WTC11 (cell line): ENCODE measurements around the gene CDYL. TPM values are rescaled to one million over a fixed set of nuclear protein-coding genes. Genes with fewer than 3 reads are reported as not detected.
A peak's percentile ranks its signal among the peaks of the same experiment; 100 is the strongest.

Experiments
- ATAC-seq: fragments of 200-7000 bp; cut with Tn5 transposase; 2 replicates; pipeline ENCODE4 v1.10.0; 2021; ENCODE audit warnings: mild to moderate bottlenecking, moderate library complexity
- CTCF ChIA-PET: fragments of 300-600 bp; sonication (Branson Sonifier 250); formaldehyde crosslinking; loops from one replicate; lab custom pipeline; 2021; ENCODE audit warnings: antibody characterized with exemption; lab: Charles Lee
- POLR2A ChIA-PET: fragments of 350-600 bp; sonication (Branson Sonifier 250); formaldehyde crosslinking; loops from one replicate; lab custom pipeline; 2021; ENCODE audit warnings: antibody characterized with exemption; lab: Charles Lee
- DNase-seq: peaks from one replicate; pipeline ENCODE4 v3.0.0; 2021; ENCODE audit warnings: low spot score
- H3K27ac Mint-ChIP-seq: 2 replicates; pipeline ENCODE4 v1.8.0; 2021; ENCODE audit warnings: mixed read lengths
- H3K27me3 Mint-ChIP-seq: 2 replicates; pipeline ENCODE4 v1.8.0; 2021; ENCODE audit warnings: low read depth, mild to moderate bottlenecking, moderate library complexity, mixed read lengths
- H3K36me3 Mint-ChIP-seq: 2 replicates; pipeline ENCODE4 v1.8.0; 2021; ENCODE audit warnings: mixed read lengths
- H3K4me1 Mint-ChIP-seq: 2 replicates; pipeline ENCODE4 v1.8.0; 2022; ENCODE audit warnings: mixed read lengths
- H3K4me3 Mint-ChIP-seq: 2 replicates; pipeline ENCODE4 v1.8.0; 2021; ENCODE audit warnings: mild to moderate bottlenecking, moderate library complexity, mixed read lengths
- H3K9me3 Mint-ChIP-seq: 2 replicates; pipeline ENCODE4 v1.8.0; 2021; ENCODE audit warnings: mixed read lengths
- CBFB ChIP-seq: sonication (generic); formaldehyde crosslinking; IDR thresholded peaks from 2 replicates; pipeline ENCODE4 v1.8.1; 2022; ENCODE audit warnings: mild to moderate bottlenecking, low read depth, missing genetic modification reagents
- CREM ChIP-seq: sonication (generic); formaldehyde crosslinking; IDR thresholded peaks from 2 replicates; pipeline ENCODE4 v1.8.1; 2022; ENCODE audit warnings: mild to moderate bottlenecking, missing genetic modification reagents, moderate library complexity
- E2F5 ChIP-seq: sonication (generic); formaldehyde crosslinking; IDR thresholded peaks from 2 replicates; pipeline ENCODE4 v1.8.1; 2022; ENCODE audit warnings: mild to moderate bottlenecking, moderate library complexity, missing genetic modification reagents
- ELF4 ChIP-seq: sonication (generic); formaldehyde crosslinking; IDR thresholded peaks from 2 replicates; pipeline ENCODE4 v1.8.1; 2022; ENCODE audit warnings: low read depth, mild to moderate bottlenecking, moderate library complexity, missing genetic modification reagents
- ESRRA ChIP-seq: sonication (generic); formaldehyde crosslinking; IDR thresholded peaks from 2 replicates; pipeline ENCODE4 v1.8.1; 2022; ENCODE audit warnings: mild to moderate bottlenecking, missing genetic modification reagents, borderline replicate concordance
- GTF2I ChIP-seq: fragments of 250-450 bp; sonication (Bioruptor Pico); conservative IDR thresholded peaks from 2 replicates; pipeline ENCODE4 v1.4.0; 2021; ENCODE audit warnings: mild to moderate bottlenecking
- MAX ChIP-seq: sonication (generic); formaldehyde crosslinking; IDR thresholded peaks from 2 replicates; pipeline ENCODE4 v1.8.0; 2022; ENCODE audit warnings: mild to moderate bottlenecking, missing genetic modification reagents
- MLX ChIP-seq: sonication (generic); formaldehyde crosslinking; IDR thresholded peaks from 2 replicates; pipeline ENCODE4 v1.8.1; 2023; ENCODE audit warnings: mild to moderate bottlenecking, missing genetic modification reagents, moderate library complexity
- NFE2L1 ChIP-seq: sonication (generic); formaldehyde crosslinking; IDR thresholded peaks from 2 replicates; pipeline ENCODE4 v1.8.1; 2023; ENCODE audit warnings: missing genetic modification reagents
- NR3C1 ChIP-seq: sonication (generic); formaldehyde crosslinking; conservative IDR thresholded peaks from 2 replicates; pipeline ENCODE4 v1.8.1; 2023; ENCODE audit warnings: low read depth, mild to moderate bottlenecking, missing genetic modification reagents
- RELA ChIP-seq: sonication (generic); formaldehyde crosslinking; IDR thresholded peaks from 2 replicates; pipeline ENCODE4 v1.8.1; 2022; ENCODE audit warnings: missing genetic modification reagents, mild to moderate bottlenecking, borderline replicate concordance
- SMAD3 ChIP-seq: sonication (generic); formaldehyde crosslinking; IDR thresholded peaks from 2 replicates; pipeline ENCODE4 v1.8.0; 2022; ENCODE audit warnings: missing genetic modification reagents, mild to moderate bottlenecking, borderline replicate concordance
- SMAD4 ChIP-seq: sonication (generic); formaldehyde crosslinking; IDR thresholded peaks from 2 replicates; pipeline ENCODE4 v1.8.0; 2022; ENCODE audit warnings: mild to moderate bottlenecking, missing genetic modification reagents
- SP1 ChIP-seq: sonication (generic); formaldehyde crosslinking; conservative IDR thresholded peaks from 2 replicates; pipeline ENCODE4 v1.8.1; 2022; ENCODE audit warnings: missing genetic modification reagents
- ZNF121 ChIP-seq: sonication (generic); formaldehyde crosslinking; IDR thresholded peaks from 2 replicates; pipeline ENCODE4 v1.8.0; 2023; ENCODE audit warnings: missing genetic modification reagents
- ZNF263 ChIP-seq: sonication (generic); formaldehyde crosslinking; IDR thresholded peaks from 2 replicates; pipeline ENCODE4 v1.8.1; 2022; ENCODE audit warnings: low read depth, mild to moderate bottlenecking, moderate library complexity, missing genetic modification reagents
- ZNF423 ChIP-seq: fragments of 250-450 bp; sonication (Bioruptor Pico); IDR thresholded peaks from 2 replicates; pipeline ENCODE4 v2.1.2; 2022; ENCODE audit warnings: mild to moderate bottlenecking, moderate library complexity
- ZNF532 ChIP-seq: fragments of 250-450 bp; sonication (Bioruptor Pico); IDR thresholded peaks from 2 replicates; pipeline ENCODE4 v1.9.0; 2021; ENCODE audit warnings: mild to moderate bottlenecking, borderline replicate concordance
- total RNA-seq: library from RNA; stranded (reverse); gene quantifications from 3 replicates; pipeline ENCODE4 v1.2.3, GENCODE V29; 2021
- TF ChIP-seq, protein P1 (sequence below): sonication (generic); formaldehyde crosslinking; IDR thresholded peaks from 2 replicates; pipeline ENCODE4 v1.8.0; 2022; ENCODE audit warnings: missing genetic modification reagents
- TF ChIP-seq, protein P2 (sequence below): sonication (generic); formaldehyde crosslinking; IDR thresholded peaks from 2 replicates; pipeline ENCODE4 v1.8.0; 2023; ENCODE audit warnings: missing genetic modification reagents, mild to moderate bottlenecking, borderline replicate concordance
- TF ChIP-seq, protein P3 (sequence below): sonication (generic); formaldehyde crosslinking; IDR thresholded peaks from 2 replicates; pipeline ENCODE4 v1.8.1; 2023; ENCODE audit warnings: mild to moderate bottlenecking, missing genetic modification reagents, moderate library complexity

The CDYL gene
- total RNA-seq, 1 experiment from 2014 or later = 92.0 TPM

- H3K9me3 Mint-ChIP-seq = no peaks in the 10 kb centered on the region
- POLR2A ChIA-PET = no interaction called here
- TF ChIP-seq, protein P1, sequence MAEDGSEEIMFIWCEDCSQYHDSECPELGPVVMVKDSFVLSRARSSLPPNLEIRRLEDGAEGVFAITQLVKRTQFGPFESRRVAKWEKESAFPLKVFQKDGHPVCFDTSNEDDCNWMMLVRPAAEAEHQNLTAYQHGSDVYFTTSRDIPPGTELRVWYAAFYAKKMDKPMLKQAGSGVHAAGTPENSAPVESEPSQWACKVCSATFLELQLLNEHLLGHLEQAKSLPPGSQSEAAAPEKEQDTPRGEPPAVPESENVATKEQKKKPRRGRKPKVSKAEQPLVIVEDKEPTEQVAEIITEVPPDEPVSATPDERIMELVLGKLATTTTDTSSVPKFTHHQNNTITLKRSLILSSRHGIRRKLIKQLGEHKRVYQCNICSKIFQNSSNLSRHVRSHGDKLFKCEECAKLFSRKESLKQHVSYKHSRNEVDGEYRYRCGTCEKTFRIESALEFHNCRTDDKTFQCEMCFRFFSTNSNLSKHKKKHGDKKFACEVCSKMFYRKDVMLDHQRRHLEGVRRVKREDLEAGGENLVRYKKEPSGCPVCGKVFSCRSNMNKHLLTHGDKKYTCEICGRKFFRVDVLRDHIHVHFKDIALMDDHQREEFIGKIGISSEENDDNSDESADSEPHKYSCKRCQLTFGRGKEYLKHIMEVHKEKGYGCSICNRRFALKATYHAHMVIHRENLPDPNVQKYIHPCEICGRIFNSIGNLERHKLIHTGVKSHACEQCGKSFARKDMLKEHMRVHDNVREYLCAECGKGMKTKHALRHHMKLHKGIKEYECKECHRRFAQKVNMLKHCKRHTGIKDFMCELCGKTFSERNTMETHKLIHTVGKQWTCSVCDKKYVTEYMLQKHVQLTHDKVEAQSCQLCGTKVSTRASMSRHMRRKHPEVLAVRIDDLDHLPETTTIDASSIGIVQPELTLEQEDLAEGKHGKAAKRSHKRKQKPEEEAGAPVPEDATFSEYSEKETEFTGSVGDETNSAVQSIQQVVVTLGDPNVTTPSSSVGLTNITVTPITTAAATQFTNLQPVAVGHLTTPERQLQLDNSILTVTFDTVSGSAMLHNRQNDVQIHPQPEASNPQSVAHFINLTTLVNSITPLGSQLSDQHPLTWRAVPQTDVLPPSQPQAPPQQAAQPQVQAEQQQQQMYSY (CRISPR knock-in tag) = no peak
- TF ChIP-seq SMAD3 (CRISPR knock-in tag) = no peak
- no peak for TF ChIP-seq NR3C1 (CRISPR knock-in tag)
- no peak for TF ChIP-seq RELA (CRISPR knock-in tag)
- TF ChIP-seq, protein P2, sequence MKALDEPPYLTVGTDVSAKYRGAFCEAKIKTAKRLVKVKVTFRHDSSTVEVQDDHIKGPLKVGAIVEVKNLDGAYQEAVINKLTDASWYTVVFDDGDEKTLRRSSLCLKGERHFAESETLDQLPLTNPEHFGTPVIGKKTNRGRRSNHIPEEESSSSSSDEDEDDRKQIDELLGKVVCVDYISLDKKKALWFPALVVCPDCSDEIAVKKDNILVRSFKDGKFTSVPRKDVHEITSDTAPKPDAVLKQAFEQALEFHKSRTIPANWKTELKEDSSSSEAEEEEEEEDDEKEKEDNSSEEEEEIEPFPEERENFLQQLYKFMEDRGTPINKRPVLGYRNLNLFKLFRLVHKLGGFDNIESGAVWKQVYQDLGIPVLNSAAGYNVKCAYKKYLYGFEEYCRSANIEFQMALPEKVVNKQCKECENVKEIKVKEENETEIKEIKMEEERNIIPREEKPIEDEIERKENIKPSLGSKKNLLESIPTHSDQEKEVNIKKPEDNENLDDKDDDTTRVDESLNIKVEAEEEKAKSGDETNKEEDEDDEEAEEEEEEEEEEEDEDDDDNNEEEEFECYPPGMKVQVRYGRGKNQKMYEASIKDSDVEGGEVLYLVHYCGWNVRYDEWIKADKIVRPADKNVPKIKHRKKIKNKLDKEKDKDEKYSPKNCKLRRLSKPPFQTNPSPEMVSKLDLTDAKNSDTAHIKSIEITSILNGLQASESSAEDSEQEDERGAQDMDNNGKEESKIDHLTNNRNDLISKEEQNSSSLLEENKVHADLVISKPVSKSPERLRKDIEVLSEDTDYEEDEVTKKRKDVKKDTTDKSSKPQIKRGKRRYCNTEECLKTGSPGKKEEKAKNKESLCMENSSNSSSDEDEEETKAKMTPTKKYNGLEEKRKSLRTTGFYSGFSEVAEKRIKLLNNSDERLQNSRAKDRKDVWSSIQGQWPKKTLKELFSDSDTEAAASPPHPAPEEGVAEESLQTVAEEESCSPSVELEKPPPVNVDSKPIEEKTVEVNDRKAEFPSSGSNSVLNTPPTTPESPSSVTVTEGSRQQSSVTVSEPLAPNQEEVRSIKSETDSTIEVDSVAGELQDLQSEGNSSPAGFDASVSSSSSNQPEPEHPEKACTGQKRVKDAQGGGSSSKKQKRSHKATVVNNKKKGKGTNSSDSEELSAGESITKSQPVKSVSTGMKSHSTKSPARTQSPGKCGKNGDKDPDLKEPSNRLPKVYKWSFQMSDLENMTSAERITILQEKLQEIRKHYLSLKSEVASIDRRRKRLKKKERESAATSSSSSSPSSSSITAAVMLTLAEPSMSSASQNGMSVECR (CRISPR knock-in tag) = no peak
- TF ChIP-seq GTF2I = no peak
- TF ChIP-seq ZNF121 = no peak
- TF ChIP-seq MLX (CRISPR knock-in tag) = no peak
- TF ChIP-seq E2F5 (CRISPR knock-in tag) = no peak
- no peak for TF ChIP-seq ELF4 (CRISPR knock-in tag)
- TF ChIP-seq, all 79 proteins: peak for 0
- no peak overlapping the region for H3K27ac Mint-ChIP-seq
- CTCF ChIA-PET = interaction anchor here (1.8 to 3.3 kb wide), 2 partner anchors 9 to 64 kb away, joined by 6 to 19 read pairs; no protein-coding TSS in a partner anchor
- no peaks in the 10 kb centered on the region for H3K36me3 Mint-ChIP-seq
- no peaks in the 10 kb centered on the region for H3K27me3 Mint-ChIP-seq
- no peak for ATAC-seq
- H3K4me1 Mint-ChIP-seq = peaks cover 46% of the 10 kb centered on the region
- no peak overlapping the region for H3K4me3 Mint-ChIP-seq
- no peak for DNase-seq
Observed at GRCh38 chr6:4852938-4853337, 76.7 kb downstream of the CDYL start.

DNA sequence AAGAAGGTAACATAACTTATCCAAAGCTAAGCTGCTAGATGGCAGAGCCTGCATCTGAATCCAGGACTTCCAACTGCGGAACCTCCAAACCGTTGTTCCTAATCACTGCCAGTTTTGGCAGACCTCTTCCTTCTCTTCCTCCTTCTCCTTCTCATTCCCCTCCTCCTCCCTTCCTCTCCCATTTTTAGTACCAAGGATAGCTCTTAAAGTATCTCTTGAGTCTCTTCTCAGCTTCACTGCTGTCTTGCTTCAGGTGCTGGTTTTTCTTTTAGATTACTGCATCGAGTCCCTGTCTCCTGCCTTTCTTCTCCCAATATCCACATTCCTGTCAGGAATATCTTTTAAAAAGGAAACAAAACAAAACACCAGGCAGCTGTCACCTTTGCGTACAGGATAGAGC is 77.1 kb downstream of the CDYL start:
- Mint-ChIP-seq H3K4me1 (peaks cover 46% of the 10 kb centered on the region), H3K36me3 (no peaks in the 10 kb centered on the region), H3K27me3 (no peaks in the 10 kb centered on the region), H3K4me3 (no peak overlapping the region), H3K27ac (no peak overlapping the region), H3K9me3 (no peaks in the 10 kb centered on the region)
- ATAC-seq (peak; percentile 42), DNase-seq (no peak)
- CTCF ChIA-PET = interaction anchor here (1.8 to 3.3 kb wide), 2 partner anchors 9 to 64 kb away, joined by 6 to 19 read pairs; no protein-coding TSS in a partner anchor
- POLR2A ChIA-PET = no interaction called here
- TF ChIP-seq GTF2I = no peak
- no peak for TF ChIP-seq MAX (CRISPR knock-in tag)
- TF ChIP-seq ZNF532 (CRISPR knock-in tag) = no peak
- no peak for TF ChIP-seq SMAD4 (CRISPR knock-in tag)
- no peak for TF ChIP-seq ZNF423 (CRISPR knock-in tag)
- no peak for TF ChIP-seq SP1
- TF ChIP-seq CBFB = no peak
- no peak for TF ChIP-seq ESRRA (CRISPR knock-in tag)
- TF ChIP-seq CREM (CRISPR knock-in tag) = no peak
- TF ChIP-seq NFE2L1 (CRISPR knock-in tag) = no peak
- TF ChIP-seq, protein P3, sequence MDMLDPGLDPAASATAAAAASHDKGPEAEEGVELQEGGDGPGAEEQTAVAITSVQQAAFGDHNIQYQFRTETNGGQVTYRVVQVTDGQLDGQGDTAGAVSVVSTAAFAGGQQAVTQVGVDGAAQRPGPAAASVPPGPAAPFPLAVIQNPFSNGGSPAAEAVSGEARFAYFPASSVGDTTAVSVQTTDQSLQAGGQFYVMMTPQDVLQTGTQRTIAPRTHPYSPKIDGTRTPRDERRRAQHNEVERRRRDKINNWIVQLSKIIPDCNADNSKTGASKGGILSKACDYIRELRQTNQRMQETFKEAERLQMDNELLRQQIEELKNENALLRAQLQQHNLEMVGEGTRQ (CRISPR knock-in tag) = no peak
- TF ChIP-seq ZNF263 (CRISPR knock-in tag) = no peak
